Activated CD4-positive, alpha-beta T cell treated with anti-CD3 and anti-CD28 coated beads, Interleukin-2, amount 10 ng/mL, durations not matched to agents 24 days and 14 days (primary cell): ENCODE measurements around the gene PDZK1. TPM values are rescaled to one million over a fixed set of nuclear protein-coding genes. Genes with fewer than 3 reads are reported as not detected.
"Not testable (repeated sequence)": the region's sequence is repeated elsewhere in the genome, so short reads cannot be mapped to it uniquely, and the experiment has no call there.

Source experiments
- DNase-seq: peaks from one replicate; pipeline ENCODE4 v3.0.0; 2022
- H3K27ac Mint-ChIP-seq: one replicate; pipeline ENCODE4 v1.8.0; 2022; ENCODE audit warnings: mild to moderate bottlenecking, mixed read lengths
- H3K27me3 Mint-ChIP-seq: one replicate; pipeline ENCODE4 v1.8.0; 2022; ENCODE audit warnings: mixed read lengths
- H3K36me3 Mint-ChIP-seq: one replicate; pipeline ENCODE4 v1.8.0; 2022; ENCODE audit warnings: low read depth, mild to moderate bottlenecking, mixed read lengths
- H3K4me1 Mint-ChIP-seq: one replicate; pipeline ENCODE4 v1.8.0; 2021; ENCODE audit warnings: mixed read lengths
- H3K4me3 Mint-ChIP-seq: one replicate; pipeline ENCODE4 v1.8.0; 2022; ENCODE audit warnings: mild to moderate bottlenecking, moderate library complexity, mixed read lengths
- H3K9me3 Mint-ChIP-seq: one replicate; pipeline ENCODE4 v1.8.0; 2021; ENCODE audit warnings: mixed read lengths
- intact Hi-C: fragments of 100-400 bp; cut with micrococcal nuclease; formaldehyde crosslinking; loops from one replicate; pipeline ENCODE4 v1.15.1; 2023
- total RNA-seq: library from RNA; stranded (reverse); gene quantifications from 2 replicates; pipeline ENCODE4 v1.2.3, GENCODE V29; 2022

The PDZK1 gene
- total RNA-seq, 1 donor from 2014 or later, result 0.16 TPM

DNA sequence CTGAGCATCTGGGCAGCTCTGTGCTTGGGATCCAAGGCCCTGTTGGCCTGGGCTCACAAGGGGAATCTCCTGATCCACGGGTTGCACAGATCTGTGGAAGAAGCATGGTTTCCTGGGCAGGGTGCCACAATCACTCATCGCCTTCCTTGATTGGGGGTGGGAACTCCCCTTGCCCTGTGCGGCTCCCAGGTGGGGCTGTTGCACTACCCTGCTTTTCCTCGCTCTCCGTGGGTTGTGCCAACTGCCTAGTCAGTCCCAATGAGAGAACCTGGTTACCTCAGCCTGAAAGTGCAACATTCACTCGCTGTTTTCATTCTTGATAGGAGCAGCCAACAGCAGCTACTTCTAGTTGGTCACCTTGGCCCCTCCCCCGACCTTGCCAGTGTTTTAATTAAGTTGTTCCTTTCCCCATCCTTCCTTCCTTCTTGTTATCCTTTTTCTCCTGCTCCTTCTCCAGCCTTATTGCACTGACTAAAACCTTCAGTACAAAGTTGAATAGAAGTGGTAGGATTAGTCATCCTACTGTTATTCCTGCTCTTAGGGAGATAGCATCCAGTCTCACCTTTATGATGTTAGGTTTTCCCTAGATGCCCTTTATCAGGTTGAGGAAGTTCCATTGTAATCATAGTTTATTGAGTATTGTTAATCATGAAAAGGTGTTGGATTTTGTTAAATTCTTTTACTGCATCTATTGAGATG lies 50.8 kb downstream of the PDZK1 start:
- H3K27ac Mint-ChIP-seq, H3K4me3 Mint-ChIP-seq, H3K27me3 Mint-ChIP-seq, H3K9me3 Mint-ChIP-seq, DNase-seq, intact Hi-C loops, H3K4me1 Mint-ChIP-seq: not testable (repeated sequence)
- peaks cover 16% of the 10 kb centered on the region for H3K36me3 Mint-ChIP-seq

- H3K4me3 Mint-ChIP-seq, intact Hi-C loops, H3K27ac Mint-ChIP-seq, H3K36me3 Mint-ChIP-seq, DNase-seq, H3K4me1 Mint-ChIP-seq, H3K27me3 Mint-ChIP-seq, H3K9me3 Mint-ChIP-seq: not testable (repeated sequence)
These were observed 63.2 kb downstream of the PDZK1 start for GRCh38 chr1:145643990-145644389.

- H3K4me1 Mint-ChIP-seq, H3K27me3 Mint-ChIP-seq, H3K4me3 Mint-ChIP-seq, H3K9me3 Mint-ChIP-seq, DNase-seq, H3K27ac Mint-ChIP-seq, intact Hi-C loops, H3K36me3 Mint-ChIP-seq: not testable (repeated sequence)
These were observed 65.3 kb downstream of the PDZK1 start for GRCh38 chr1:145641886-145642285.

DNA sequence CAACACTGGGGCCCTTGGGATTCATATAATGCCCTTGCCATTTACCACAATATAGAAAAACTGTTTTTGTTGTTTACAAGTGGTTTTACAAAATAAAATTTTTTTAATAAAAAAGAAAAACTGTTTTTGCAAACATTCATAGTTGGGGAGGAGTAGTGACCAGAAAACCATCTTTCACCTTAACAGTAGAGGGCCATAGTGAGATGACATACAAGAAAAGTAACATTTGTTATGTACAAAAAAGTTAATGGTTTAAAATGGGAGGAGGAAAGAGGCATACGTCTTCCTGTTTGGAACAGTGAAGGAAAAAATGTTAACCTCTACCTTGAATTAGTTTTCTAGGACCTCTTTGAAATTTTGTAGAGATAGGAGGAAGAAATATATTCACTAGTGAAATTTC lies 70.9 kb downstream of the PDZK1 start:
- H3K4me1 Mint-ChIP-seq, H3K36me3 Mint-ChIP-seq, DNase-seq, H3K27ac Mint-ChIP-seq, H3K9me3 Mint-ChIP-seq, H3K4me3 Mint-ChIP-seq, H3K27me3 Mint-ChIP-seq, intact Hi-C loops: not testable (repeated sequence)

- H3K27me3 Mint-ChIP-seq, DNase-seq, H3K4me3 Mint-ChIP-seq, H3K9me3 Mint-ChIP-seq, H3K27ac Mint-ChIP-seq, H3K4me1 Mint-ChIP-seq, intact Hi-C loops, H3K36me3 Mint-ChIP-seq: not testable (repeated sequence)
These were observed 85.0 kb downstream of the PDZK1 start for GRCh38 chr1:145622177-145622576.

Other genes starting within 250 kb of the PDZK1 start
- 29.5 and 30.3 TPM in 2 replicates for gene GPR89A, start 99.4 kb downstream of the PDZK1 start, total RNA-seq
- gene CD160, start 12.1 kb upstream of the PDZK1 start, total RNA-seq, result 0.59 TPM in 1 of 2 replicates, not detected in the other
- 14.1 and 15.5 TPM in 2 replicates for gene RNF115, start 116.7 kb upstream of the PDZK1 start, total RNA-seq
- gene POLR3C, start 116.8 kb upstream of the PDZK1 start, total RNA-seq, result 35.0 and 39.0 TPM in 2 replicates
- gene NUDT17, start 138.3 kb upstream of the PDZK1 start, total RNA-seq, result 2.5 and 3.4 TPM in 2 replicates
- 19.1 and 20.2 TPM in 2 replicates for gene PIAS3, start 151.7 kb upstream of the PDZK1 start, total RNA-seq
- 0.40 TPM in 2 replicates for gene ANKRD35, start 178.5 kb upstream of the PDZK1 start, total RNA-seq
- gene ITGA10, start 202.7 kb upstream of the PDZK1 start, total RNA-seq, result 1.7 and 2.4 TPM in 2 replicates
- 31.7 and 32.2 TPM in 2 replicates for gene PEX11B, start 211.3 kb upstream of the PDZK1 start, total RNA-seq
- gene RBM8A, start 220.1 kb upstream of the PDZK1 start, total RNA-seq, result 326 and 355 TPM in 2 replicates